HG02852 (cell line): ENCODE results near the gene MTIF3.
"Not testable (repeated sequence)": the region's sequence is repeated elsewhere in the genome, so short reads cannot be mapped to it uniquely, and the experiment has no call there.

Experiments
- ATAC-seq: cut with Tn5 transposase; IDR thresholded peaks from one replicate; pipeline ENCODE4 v1.9.1; 2021; ENCODE audit warnings: mild to moderate bottlenecking, moderate library complexity; ENCODE audit not compliant: unreplicated experiment

MTIF3 gene

GRCh38 chr13:27421101-27421871, 29.1 kb downstream of the MTIF3 start:
- no peak for ATAC-seq

DNA sequence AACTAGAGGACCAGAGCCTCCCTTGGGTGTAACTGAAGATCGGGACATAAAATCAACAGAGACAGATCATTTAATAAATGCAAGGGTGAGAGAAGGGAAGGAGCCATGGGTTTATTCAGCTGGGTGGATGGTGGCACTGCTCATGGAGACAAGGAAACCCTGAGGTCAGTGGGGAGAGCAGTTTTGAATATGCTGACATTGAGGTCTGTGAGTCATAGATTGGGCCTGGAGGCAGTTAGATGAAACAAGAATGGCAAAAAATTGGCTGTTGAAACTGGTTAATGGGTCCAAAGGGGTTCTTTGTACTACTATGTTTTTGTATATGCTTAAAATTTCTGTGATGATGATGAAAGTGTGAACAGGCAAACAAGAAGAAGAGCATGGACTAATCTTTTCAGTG, 31.0 kb downstream of the MTIF3 start:
- no peak for ATAC-seq

DNA sequence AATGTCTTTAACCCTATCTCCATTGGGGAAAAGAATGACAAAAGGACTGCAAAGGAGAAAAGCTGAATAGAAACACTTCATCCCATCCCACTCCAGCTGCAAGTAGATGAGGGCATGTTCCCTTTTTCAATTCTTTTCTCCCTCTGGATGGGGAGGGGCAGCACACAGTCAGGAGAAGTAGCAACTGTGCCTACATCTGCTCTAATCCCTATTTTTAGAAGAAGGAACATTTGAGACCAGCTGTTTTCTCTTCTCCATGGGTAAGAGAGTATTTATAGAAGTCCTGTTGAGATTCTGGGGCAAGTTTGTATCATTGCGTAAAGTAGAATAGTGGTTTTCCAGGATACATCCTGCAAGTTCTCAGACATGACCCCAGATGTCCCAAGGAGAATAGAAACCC, 35.2 kb downstream of the MTIF3 start:
- no peak for ATAC-seq

GRCh38 chr13:27411341-27411740, 39.0 kb downstream of the MTIF3 start:
- no peak for ATAC-seq

- ATAC-seq = no peak
Measured at GRCh38 chr13:27409013-27409412, 41.4 kb downstream of the MTIF3 start.

GRCh38 chr13:27408074-27408473, 42.3 kb downstream of the MTIF3 start:
- ATAC-seq = no peak

DNA sequence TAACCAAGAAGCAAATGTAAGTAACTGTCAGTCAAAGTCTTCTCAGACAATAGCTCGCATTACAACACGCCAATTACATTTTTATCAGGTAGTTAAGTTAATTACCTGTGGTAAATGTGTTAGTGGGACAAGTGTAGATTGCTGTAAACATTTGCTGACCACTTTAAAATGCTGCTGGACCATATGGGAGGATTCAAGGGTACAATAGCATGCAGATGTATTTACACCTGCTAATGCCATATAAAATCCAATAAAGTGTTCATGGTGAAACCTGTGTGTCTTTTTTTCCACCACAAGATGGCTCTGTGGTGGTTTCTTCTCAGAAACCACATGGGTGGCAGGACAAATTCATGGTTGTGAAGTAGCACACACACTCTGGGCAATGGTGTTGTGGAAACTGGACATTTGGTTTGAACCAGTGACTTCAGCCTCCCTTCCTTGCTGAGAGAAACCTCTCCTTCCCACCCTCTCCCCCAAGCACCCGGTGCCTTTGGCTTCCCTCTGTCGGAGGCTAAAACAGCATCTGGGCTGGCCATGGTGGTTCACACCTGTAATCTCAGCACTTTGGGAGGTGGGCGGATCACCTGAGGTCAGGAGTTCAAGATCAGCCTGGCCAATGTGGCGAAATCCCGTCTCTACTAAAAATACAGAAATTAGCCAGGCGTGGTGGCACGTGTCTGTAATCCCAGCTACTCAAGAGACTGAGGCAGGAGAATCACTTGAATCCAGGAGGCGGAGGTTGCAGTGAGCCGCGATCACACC, 44.0 kb downstream of the MTIF3 start:
- no peak for ATAC-seq

- ATAC-seq = no peak
Measured at GRCh38 chr13:27405546-27406134, 44.7 kb downstream of the MTIF3 start.

GRCh38 chr13:27404680-27405079, 45.7 kb downstream of the MTIF3 start:
- ATAC-seq = no peak

DNA sequence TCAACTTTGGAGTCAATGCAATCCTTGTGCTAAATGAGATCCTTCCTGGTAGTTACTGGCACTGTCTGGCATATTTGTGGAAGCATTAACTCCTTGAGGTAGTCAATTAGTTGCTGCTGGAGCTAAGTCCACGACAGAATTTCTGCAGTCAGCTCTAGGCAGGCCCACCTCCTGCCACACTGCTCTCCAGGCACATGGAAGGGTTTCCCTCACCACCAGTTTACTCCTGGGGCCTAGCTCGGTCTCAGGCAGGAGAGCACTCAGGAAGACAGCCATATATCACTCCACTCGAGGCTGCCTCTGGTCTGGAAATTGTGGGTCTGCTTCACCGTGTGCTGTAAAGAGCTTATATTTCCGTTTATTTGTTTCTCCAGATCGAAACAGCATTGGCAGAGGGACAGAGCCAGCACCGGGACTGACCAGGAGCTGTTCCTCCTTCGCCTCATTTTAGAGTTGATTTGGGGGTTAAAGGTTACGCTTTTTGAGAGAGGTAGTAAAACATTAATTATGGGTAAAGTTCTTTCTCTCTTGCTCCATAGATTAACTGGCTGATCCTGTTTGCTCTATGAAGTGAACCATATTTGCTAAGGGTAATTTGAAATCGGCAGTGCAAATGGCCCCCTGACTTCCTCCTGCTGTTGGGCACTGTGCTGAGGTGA, 46.5 kb downstream of the MTIF3 start:
- ATAC-seq = no peak

DNA sequence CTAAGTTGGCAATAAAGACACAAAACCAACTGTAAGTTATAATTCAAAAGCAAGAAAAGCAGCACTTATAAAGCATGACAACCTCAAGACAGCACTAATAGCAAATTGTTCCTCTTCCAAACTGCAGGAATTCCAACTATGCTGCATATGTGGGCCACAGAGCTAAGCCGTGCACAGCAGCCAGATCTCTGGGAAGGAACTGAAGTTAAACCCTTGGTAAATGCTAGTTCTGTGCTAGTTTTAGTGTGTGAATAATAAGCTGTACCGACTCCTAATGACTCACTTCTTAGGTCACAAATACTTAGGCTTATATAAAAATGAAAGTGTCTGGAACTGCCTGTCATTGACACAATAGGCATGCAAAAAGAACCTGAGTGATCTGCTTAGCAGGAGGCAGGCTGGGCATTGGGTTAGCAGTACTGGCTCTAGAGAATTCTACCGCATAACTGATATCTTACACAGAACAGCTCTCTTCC, 47.1 kb downstream of the MTIF3 start:
- ATAC-seq = no peak

DNA sequence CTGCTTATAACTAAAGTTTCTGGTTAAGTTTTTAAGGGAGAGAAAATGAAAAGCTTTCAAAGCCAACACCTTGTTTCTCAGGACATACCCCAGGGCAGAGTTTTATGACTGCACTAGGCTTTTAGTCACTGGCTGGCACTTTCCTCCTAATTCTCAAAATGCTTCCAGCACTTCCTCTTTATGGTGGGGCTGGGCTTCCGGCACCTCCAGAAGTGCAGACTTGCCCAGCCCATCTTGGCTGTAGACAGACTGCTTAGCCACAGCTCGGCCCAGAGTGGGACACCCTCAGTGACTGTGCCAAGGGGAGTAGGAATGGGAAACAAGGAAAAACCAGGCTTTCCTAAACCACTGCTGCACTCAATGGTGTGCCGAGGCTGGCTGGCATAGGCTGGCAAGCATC, 49.2 kb downstream of the MTIF3 start:
- ATAC-seq = no peak

GRCh38 chr13:27400405-27400804, 50.0 kb downstream of the MTIF3 start:
- not testable (repeated sequence) for ATAC-seq

GRCh38 chr13:27398360-27398759, 52.0 kb downstream of the MTIF3 start:
- ATAC-seq = no peak

- no peak for ATAC-seq
Measured at GRCh38 chr13:27396252-27396846, 54.0 kb downstream of the MTIF3 start.

- ATAC-seq = no peak
Measured at GRCh38 chr13:27395007-27395510, 55.3 kb downstream of the MTIF3 start.

GRCh38 chr13:27393101-27393500, 57.3 kb downstream of the MTIF3 start:
- ATAC-seq = no peak

DNA sequence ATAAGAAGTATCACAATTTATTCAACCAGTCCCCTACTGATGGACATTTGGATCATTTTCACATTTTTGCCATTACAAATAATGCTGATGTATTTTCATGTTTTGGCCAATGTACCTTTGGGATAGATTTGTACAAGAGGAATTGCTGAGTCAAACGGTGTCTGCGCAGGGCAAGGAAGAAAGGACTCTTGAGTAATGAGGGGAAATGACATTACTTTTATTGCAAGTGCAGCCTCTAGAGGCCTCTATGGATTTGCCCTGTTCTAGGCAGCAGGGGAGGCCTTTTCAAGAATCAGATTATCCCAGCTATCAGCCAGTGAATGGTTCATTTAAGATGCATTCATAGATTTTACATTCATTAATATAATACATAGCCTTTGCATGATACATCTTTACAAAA, 58.9 kb downstream of the MTIF3 start:
- ATAC-seq = no peak

GRCh38 chr13:27389891-27390290, 60.5 kb downstream of the MTIF3 start:
- no peak for ATAC-seq

GRCh38 chr13:27388241-27388640, 62.1 kb downstream of the MTIF3 start:
- no peak for ATAC-seq
